NCI-H2107 treated with DMSO at 0.1 percent for 48 hours (cell line): ENCODE measurements around the gene CYP2S1.
"Not testable (repeated sequence)": the region's sequence is repeated elsewhere in the genome, so short reads cannot be mapped to it uniquely, and the experiment has no call there.

Experiments used
- DNase-seq: peaks from one replicate; lab custom pipeline; 2025; ENCODE audit not compliant: unreplicated experiment; lab: John Stamatoyannopoulos, UW

CYP2S1 gene

DNA sequence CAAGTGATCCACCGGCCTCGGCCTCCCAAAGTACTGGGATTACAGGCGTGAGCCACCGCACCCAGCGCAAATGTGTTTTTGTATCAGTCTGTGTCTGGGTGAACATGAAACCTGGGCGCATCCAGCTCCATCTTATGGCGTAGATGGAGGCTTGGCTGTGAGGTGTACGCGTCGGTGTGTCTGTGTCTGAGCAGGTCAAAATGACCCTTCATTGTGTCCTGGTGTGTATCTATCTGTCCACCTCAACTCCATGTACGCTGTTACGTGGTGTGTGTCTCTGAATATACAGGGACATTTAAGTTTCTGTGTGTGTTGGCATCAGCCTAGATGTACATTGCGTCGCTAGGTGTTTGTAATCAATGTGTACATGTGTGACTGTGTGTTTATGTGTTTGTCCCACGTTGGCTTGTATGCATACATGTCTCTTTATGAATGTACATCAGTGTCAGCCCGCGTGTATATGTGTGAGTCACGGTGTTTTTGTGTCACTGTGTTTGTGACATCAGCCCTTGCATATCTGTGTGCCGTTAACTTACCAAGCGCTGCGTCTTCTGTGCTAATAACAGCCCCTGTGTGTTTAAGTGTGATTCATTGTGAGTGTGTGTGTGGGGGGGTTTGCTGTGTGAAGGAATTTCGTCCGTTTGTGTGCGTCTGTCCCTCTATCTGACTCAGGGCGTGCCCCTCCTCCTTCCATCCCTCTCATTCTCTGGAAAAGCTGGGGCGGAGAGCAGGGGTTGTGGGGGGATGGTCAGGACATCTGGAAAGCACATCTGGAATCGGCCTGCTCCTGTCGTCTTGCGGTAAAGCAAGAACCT is 32.4 kb downstream of the CYP2S1 start:
- no peak for DNase-seq

DNA sequence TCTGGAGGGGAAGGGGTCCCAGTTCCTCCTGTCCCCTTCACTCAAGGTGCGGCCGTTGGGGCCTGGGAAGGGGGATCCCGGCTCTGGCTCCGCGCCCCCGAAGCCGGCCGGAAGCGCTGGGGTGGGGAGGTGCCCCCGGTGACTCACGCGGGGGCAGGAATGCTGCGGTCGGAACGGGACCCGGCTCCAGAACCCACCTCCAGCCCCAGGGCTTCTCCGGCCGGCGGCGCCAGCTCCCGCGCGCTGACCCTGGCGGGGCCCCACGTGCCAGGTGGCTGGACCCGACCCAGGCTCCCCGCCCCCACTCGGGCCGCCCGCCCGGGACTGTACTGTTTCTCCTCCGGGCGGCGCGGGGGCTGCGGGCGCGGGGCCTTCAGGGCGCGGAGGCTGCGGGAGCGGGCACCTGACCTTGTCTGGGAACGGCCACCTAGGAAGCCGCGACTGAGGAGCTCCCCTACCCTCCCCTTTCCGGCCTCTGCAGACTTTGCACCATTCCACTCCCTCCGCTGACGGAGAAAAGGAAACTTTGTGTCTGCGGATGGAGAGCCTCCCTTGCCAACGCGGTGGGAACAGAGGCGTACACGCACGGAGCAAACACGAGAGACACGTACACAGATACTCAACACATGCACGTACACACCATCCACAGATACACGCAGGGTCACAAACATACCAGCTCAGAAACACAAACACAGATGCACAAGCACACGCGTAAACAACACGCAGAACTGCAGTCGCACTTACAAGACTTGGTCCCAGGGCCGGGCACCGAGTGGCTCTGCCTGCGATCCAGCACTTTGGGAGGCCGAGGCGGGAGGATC is 33.2 kb downstream of the CYP2S1 start:
- no peak for DNase-seq

DNA sequence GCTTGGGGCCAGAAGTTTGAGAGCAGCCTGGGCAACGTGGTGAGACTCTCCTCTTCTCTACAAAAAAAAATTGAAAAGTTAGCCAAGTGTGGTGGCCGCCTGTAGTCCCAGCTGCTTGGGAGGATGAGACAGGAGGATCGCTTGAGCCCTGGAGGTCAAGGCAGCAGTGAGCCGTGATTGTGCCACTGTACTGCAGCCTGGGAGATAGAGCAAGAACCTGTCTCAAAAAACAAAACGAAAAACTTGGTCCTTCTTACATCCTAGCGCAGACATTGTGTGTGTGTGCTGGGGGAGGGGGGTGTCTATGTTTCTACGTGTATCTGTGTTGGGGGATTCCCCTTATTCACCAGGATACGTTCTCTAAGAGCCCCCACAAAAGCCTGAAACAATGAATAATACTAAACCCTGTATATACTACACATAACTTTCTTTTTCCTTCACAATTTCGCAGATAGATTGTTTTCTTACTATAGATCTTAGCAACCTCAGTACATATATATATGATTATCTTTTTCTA is 33.9 kb downstream of the CYP2S1 start:
- no peak for DNase-seq

DNA sequence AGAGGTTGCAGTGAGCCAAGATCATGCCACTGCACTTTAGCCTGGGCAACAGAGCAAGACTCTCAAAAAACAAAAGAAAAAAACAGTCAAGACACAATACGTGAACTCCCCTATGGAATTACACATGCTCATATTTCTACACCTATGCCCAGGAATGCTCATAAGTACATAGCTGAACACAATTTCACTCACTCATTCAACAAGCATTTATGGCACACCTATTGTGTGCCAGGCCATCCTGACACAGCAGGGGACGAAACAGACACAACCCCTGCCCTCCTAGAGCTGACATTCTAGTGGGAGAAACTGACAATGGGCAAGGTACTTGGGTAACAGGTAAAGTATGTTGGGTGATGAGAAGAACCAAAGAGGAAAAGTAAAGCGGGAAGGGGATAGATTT is 35.5 kb downstream of the CYP2S1 start:
- DNase-seq, result no peak

DNA sequence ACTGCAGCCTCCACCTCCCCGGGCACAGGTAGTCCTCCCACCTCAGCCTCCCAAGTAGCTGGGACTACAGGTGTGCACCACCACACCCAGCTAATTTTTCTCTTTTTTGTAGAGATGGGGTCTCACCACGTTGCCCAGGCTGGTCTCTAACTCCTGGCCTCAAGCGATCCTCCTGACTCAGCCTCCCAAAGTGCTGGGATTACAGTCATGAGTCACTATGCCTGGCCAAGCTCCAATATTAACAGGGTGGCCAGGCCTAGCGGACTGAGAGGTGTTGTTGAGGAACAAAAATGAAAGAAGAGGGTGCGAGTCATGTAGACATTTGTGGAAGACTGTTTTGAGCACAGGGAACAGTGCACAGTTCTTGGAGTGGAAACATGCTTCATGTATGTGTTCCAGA is 36.3 kb downstream of the CYP2S1 start:
- DNase-seq, result not testable (repeated sequence)

DNA sequence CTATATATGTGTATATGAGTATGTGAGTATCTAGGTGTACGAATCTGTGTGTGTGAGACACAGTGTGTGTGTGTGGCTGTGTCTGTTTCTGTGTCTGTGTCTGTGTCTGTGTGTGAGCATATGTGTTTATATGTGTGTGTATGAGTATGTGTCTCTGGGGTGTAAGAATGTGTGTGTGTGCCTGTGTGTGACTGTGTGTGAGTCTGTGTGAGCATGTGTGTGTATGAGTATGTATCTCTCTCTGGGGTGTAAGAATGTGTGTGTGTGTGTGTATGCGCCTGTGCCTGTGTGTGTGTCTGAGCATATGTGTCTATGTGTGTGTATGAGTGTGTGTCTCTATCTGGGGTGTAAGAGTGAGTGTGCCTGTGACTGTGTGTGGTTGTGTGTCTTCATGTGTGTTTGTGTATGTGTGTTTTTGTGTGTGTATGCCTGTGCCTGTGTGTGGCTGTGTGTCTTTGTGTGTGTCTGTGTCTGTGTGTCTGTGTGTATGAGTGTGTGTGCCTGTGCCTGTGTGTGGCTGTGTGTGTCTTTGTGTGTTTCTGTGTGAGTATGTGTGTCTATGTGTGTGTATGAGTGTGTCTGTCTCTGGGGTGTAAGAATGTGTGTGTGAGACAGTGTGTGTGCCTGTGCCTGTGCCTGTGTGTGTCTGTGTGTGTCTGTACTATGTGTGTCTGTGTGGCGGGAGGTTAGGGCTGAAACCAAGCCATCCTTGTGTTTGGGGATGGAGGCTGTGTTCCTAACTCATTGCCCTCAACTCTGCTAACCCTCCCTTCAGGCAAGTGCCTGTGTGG is 37.2 kb downstream of the CYP2S1 start:
- no peak for DNase-seq

DNA sequence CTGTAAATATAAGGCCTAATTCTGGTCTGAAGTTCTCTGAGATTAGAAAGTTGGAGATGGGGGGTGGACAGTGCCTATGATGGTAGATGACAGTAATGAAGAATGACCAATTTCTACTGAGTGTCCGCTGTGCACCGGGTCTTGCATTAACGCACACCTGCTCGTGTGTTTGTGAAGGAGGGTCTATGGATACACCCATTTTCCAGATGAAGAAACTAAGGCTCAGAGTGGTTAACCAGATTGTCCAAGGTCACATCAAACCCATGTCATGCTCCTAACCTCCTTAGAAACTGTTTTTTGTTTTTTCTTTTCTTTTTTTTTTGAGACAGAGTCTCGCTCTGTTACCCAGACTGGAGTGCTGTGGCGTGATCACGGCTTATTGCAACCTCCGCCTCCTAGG is 39.7 kb downstream of the CYP2S1 start:
- DNase-seq, result no peak

DNA sequence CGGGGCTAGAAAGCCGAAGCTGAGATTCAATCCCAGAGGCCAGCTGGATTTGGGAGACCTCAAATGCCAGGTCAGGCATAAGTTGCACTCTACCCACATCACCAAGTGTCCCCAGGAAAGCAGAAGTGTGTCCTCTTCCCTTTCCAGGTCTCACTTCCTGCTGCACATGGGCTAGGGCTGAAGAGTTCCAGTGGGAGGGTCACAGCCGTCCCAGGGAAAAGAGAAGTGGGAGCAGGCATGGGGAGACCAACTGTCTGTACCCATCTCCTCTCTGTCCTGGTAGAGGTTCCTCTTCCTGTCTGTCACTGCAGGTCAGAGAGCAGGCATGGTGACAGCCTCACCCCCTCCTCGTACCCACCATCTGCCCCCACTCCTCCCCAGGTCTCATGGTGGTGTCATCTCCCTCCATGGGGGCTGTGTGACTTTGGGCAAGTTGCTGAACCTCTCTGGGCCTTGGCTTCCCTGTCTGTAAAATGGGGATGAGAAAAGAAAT is 40.8 kb downstream of the CYP2S1 start:
- no peak for DNase-seq

DNA sequence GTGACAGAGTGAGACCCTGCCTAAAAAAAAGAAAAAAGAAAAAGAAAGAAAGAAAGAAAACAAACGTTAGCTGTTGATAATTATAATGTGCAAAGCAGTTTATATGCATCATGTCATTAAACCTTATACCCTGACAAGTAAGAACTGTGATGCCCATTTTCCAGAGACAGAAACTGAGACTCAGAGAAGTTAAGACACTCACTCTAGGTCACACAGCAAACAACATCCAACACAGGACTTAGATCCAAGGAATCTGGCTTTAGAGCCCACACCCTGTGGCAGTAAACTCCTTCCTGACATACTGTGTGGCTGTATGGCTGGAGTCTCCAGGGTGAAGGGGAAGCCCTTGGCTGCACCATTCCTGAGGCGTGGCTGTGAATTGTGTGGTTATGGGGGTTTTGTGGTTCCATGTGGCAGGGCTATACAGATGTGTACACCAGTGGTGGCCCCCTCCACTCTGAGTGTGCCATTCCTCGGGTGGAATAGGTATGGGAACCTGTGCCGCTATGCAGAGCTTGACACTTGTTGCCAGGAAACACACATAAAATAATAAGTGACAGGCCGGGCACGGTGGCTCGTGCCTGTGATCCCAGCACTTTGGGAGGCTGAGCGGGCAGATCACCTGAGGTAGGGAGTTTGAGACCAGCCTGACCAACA is 41.6 kb downstream of the CYP2S1 start:
- DNase-seq, result no peak

DNA sequence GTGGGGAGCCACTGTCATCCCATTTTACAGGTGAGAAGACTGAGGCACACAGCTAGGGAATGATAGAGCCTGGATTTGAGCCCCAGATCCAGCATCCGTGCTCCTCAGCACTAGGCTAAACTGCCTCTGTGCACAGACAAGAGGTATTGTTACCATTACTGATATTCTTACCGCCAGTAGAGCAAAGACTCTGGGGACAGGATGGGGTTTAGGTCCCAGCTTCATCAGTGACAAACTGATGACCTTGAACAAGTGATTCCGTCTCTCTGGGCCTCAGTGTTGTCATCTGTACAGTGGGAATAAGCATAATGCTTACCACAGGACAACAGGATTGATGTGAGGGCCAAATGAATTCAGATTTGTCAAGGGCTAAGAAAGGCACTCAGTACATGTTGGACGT is 42.5 kb downstream of the CYP2S1 start:
- DNase-seq, result no peak

DNA sequence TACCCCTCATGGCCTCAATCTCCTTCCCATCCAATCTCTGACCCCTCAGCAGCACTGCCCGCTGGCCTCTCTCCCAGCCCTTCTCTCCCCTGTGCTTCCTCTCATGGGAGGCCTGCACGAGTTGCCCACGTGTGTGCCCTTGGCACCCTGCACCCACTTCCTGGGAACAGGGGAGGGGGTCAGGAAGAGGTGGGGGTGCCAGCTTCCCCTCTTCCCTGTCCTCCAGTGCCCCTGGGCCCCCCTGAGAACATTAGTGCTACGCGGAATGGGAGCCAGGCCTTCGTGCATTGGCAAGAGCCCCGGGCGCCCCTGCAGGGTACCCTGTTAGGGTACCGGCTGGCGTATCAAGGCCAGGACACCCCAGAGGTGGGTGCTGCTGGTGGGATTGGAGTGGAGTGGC is 45.2 kb downstream of the CYP2S1 start:
- DNase-seq, result no peak

DNA sequence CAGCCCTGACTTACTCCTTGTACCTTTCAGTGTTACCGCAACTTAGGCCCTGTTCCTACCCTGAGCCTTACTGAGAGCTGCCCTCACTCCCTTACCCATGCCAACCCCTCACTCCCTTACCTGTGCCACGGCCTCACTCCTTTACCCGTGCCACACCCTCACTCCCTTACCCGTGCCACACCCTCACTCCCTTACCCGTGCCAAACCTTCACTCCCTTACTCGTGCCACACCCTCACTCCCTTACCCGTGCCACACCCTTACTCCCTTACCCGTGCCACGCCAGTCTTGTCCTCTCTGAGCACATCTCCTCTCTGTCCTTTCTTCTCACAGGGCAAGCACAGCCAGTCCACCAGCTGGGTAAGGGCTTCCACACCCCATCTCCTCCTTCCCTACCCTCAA is 46.3 kb downstream of the CYP2S1 start:
- DNase-seq, result no peak

DNA sequence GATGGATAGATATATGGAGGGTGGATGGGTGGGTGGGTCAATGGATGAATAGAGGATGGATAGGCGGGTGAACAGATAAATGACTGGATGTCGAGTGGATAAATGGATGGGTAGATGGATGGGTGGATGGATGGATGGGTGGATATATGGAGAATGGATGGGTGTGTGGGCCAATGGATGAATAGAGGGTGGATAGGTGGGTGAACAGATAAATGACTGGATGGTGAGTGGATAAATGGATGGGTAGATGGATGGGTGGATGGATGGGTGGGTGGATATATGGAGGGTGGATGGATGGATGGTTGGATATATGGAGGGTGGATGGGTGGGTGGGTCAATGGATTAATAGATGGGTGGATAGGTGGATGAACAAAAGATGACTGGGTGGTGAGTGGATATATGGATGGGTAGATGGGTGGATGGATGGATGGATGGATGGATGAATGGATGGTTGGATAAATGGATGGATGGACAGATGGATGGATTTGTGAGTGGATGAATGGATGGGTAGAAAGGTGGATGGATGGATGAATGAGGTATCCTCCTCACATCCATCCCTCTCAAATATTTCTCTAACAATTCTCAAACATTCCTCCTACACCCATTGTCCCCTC is 47.0 kb downstream of the CYP2S1 start:
- DNase-seq, result no peak

DNA sequence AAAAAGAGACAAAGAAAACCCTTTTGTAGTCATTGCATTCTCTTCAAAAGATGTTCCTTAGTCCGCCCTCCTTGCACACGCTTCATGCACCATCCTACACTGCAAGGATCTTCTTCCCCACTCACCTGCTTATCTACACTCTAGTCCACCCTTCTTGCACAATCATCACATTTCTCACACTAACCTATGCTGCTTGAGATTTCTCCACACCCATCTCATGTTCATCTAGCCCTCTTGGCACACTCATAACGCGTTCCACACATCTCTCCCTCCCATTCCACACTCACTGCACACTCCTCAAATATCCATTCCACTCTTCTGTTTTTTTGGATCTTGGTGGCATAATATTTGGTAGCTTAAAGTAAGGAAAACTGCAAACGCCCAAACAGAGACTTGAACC is 48.8 kb downstream of the CYP2S1 start:
- no peak for DNase-seq

DNA sequence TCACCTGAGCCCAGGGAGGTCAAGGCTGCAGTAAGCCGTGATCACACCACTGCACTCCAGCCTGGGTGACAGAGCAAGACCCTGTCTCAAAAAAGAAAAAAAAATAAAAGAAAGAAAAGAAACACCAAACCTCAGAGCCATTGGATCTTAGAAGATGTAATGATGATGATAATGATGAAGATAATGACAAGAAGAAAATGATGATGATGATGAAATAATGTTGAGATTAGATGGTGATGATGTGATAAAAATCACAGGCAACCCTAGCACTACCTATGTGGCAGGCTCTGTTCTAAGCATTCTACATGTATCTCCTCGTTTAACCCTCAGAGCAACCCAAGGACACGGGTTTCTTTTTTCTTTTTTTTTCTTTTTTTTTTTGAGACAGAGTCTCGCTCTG is 51.1 kb downstream of the CYP2S1 start:
- DNase-seq, result no peak

DNA sequence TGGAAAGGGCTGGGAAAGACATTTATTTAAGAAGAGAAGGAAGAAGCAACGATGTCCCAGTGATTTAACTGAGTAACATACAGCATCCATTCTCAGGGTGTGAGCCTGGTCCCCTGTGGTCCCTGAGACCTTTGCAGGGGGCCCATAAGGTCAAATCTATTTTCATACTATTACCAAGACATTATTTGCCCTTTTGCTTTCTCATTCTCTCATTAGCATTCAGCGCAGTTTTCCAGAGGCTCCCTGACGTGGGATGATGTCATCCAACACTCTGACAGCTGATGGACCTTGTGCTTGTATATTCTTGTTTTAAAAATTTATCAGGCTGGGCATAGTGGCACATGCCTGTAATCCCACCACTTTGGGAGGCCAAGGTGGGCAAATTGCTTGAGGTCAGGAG is 52.8 kb downstream of the CYP2S1 start:
- DNase-seq, result no peak

DNA sequence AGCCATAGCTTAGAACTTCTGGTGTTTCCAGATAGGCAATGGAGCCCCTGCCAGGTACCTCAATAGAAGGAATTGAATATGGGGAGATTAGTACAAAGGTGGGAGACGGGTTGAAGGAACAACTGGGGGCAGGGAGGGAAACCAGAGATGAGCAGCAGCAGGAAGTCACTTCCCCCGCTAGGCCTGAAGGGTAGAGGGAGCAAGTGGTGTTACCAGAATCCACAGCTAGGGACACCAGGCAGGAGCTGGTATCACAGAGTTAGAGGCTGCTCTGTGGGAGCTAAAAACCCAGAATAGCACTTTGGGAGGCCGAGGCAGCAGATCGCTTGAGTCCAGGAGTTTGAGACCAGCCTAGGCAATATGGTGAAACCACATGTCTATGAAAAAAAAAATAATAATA is 55.9 kb downstream of the CYP2S1 start:
- no peak for DNase-seq

DNA sequence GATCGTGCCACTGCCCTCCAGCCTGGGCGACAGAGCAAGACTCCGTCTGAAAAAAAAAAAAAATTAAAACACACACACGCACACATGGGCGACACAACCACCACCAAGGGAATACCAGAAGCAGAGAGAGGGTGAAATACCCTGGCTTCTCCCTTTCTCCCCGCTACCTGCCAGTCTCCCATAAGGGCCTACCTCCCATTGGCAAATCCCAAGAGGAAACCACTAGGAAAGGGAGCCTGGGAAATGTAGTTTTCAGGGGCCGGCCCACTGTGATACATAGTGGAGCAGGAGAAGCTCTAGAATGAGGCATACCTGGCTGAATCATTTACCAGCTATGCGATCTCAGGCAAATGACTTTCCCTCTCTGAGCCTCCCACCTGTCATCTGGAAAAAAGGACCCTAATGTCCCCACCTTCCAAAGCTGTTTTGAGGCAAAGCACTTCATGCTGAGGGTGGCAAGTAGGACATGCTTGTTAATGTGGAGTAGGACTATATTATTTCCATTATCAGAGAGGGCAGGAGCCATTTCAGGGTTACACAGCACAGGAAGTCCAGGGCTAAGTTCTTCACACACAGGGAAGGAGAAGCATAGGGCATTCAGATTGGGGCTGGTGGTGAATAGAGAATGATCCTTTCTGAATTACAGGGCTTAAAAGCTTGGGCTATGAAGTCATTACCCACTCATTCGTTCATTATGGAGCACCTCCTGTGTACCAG is 56.8 kb downstream of the CYP2S1 start:
- DNase-seq, result no peak

DNA sequence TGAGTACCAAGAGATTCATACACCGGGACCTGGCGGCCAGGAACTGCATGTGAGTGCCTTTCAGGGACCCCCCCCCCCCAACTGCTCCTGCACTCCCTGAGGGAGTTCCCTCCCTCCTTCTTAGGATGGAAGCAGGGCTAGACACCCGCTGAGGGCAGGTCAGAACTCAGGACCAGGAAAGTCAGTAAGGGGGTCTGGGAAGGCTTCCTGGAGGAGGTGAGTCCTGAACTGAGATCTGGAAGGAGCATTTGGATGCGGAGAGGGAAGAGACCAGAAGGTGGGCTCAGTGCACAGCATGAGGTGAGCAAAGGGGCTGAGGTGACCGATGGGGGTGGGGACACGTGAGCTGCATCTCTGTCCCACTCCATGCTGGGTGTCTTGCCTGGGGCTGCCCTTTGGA is 60.6 kb downstream of the CYP2S1 start:
- no peak for DNase-seq

DNA sequence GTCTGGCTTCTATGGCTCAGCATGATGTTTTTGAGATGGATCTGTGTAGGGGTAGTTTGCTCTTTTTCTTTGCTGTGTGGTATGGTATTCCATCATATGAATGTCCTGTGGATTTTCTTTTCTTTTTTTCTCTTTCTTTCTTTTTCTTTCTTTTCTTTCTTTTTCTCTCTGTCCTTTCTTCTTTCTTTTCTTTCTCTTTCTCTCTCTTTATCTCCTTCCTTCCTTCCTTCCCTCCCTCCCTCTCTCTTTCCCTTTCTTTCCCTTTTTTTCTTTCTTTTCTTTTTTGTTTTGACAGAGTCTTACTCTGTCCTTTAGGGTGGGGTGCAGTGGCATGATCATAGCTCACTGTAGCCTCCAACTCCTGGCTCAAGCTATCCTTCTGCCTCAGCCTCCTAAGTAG is 62.2 kb downstream of the CYP2S1 start:
- DNase-seq, result no peak
